ENCODE measurements around the gene TSBP1. TPM values are rescaled to one million over a fixed set of nuclear protein-coding genes. Genes with fewer than 3 reads are reported as not detected.

The TSBP1 gene
- total and polyA plus RNA-seq, 11 donors, result not detected

DNA sequence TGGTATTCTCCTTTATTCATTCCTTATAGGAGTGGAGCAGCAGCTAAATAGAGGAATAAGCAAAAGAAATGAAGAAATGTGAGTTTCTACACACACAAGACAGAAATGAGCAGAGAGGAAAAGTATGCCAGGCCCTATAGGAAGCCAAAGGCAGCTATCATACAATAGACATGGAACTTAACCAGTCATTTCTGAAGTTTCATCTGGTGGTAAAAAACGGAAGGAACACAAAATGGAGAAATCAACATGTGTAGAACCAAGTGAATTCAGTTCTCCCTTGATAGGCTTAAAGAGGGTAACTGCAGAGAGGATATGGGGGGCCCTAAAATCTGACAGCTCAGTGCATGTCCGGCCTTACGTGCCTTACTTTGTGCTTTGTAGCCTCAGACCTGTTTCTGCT is 44.6 kb downstream of the TSBP1 start:
- Histone ChIP-seq H3K27me3 (no peaks in the 10 kb centered on the region), H3K4me3 (no peak overlapping the region), H3K27ac (no peak overlapping the region), H3K4me1 (peaks cover 0 to 2% (median 0%) of the 10 kb centered on the region in 12 donors), H3K36me3 (no peaks in the 10 kb centered on the region), H3K9me3 (no peaks in the 10 kb centered on the region)
- no peak for TF ChIP-seq CTCF (IDR thresholded peaks at IDR 0.05)
- TF ChIP-seq POLR2A (IDR thresholded peaks at IDR 0.05), result no peak
- 54 to 85% (median 83%) methylated on average over 3 of the region's 3 CpGs for WGBS, 4 donors
- ATAC-seq (no peak), DNase-seq (no peak)
- intact Hi-C loops (cut with DNase I), result no loop called here

DNA sequence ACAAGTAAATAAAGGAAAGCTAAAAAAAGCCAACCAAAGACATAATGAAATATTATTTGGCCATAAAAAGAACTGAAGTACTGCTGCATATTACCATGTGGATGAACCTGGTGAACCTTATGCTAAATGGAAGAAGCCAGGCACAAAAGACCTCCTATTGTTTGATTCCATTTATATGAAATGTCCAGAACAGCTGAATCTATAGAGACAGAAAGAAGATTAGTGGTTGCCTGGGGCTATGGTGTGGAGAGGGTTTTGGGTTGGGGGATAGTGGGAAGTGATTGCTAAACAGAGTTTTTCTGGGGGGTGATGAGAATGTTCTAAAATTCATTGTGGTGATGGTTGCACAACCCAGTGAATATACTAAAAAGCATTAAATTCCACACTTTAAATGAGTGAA is 53.2 kb downstream of the TSBP1 start:
- intact Hi-C loops (cut with DNase I), result no loop called here
- H3K27me3 ChIP-seq, result no peaks in the 10 kb centered on the region
- no peaks in the 10 kb centered on the region for H3K36me3 ChIP-seq
- TF ChIP-seq CTCF (IDR thresholded peaks at IDR 0.05) (no peak), POLR2A (IDR thresholded peaks at IDR 0.05) (no peak)
- ATAC-seq (no peak), DNase-seq (no peak)
- H3K4me1 ChIP-seq, result no peaks in the 10 kb centered on the region
- no peaks in the 10 kb centered on the region for H3K9me3 ChIP-seq
- H3K4me3 ChIP-seq, result no peak overlapping the region
- no peak overlapping the region for H3K27ac ChIP-seq

GRCh38 chr6:32317541-32317940 is 54.2 kb downstream of the TSBP1 start:
- Histone ChIP-seq H3K4me3 (no peak overlapping the region), H3K27ac (no peak overlapping the region), H3K9me3 (no peaks in the 10 kb centered on the region), H3K36me3 (no peaks in the 10 kb centered on the region), H3K4me1 (no peaks in the 10 kb centered on the region), H3K27me3 (no peaks in the 10 kb centered on the region)
- intact Hi-C loops (cut with DNase I), result no loop called here
- TF ChIP-seq POLR2A (IDR thresholded peaks at IDR 0.05), result no peak
- DNase-seq (no peak), ATAC-seq (no peak)
- 66 to 80% (median 74%) methylated on average over 5 of the region's 5 CpGs for WGBS, 4 donors

DNA sequence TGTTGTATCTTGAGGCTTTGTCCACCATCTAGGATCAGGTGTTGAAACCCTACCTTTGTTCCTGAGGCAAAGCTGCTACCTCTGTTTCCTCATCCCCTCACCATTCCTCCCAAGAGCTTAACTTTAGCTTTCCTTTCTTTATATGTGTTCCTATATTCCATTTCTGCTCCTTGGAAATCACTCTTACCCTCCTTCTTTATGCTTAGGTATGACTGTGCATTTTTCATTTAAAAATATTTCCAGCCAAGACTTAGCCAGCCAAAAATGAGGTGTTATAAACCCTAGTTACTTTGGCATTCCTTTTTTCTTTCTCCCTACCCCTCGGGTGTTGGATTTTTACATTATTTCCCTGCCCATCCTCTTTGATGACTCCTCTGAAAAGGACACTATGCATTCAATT is 57.7 kb downstream of the TSBP1 start:
- 92 to 97% (median 94%) methylated on average over 1 of the region's 1 CpG for WGBS, 4 donors
- intact Hi-C loops (cut with DNase I), result no loop called here

More for the DNA sequence above, 57.7 kb downstream of the TSBP1 start:
- H3K4me1 ChIP-seq, result no peaks in the 10 kb centered on the region
- H3K27ac ChIP-seq, result no peak overlapping the region
- no peak for ATAC-seq
- no peaks in the 10 kb centered on the region for H3K27me3 ChIP-seq
- no peak overlapping the region for H3K4me3 ChIP-seq
- no peaks in the 10 kb centered on the region for H3K36me3 ChIP-seq
- no peaks in the 10 kb centered on the region for H3K9me3 ChIP-seq
- DNase-seq, result no peak
- no peak for TF ChIP-seq POLR2A (IDR thresholded peaks at IDR 0.05)
- TF ChIP-seq CTCF (IDR thresholded peaks at IDR 0.05), result no peak

Data from heart left ventricle (tissue), 16 donors.